Heart left ventricle (tissue), 16 donors: ENCODE measurements around the gene KDSR. TPM values are rescaled to one million over a fixed set of nuclear protein-coding genes. Genes with fewer than 3 reads are reported as not detected.
A peak's percentile ranks its signal among the peaks of the same experiment; 100 is the strongest.

Experiments
- ATAC-seq, 4 donors: fragments of 200-7000 bp; cut with Tn5 transposase; one replicate each; pipeline ENCODE4 v1.9.1; 2020 to 2022; ENCODE audit warnings: moderate library complexity in 4 of 4, mild to moderate bottlenecking in 3 of 4, moderate number of reproducible peaks in 1 of 4
- DNase-seq, 5 donors: peaks; one replicate each; pipeline ENCODE4 v3.0.0-alpha.2; 2020
- H3K27ac ChIP-seq, 12 donors: fragments of 200-600 bp; sonication (generic) in 4 of 12; one replicate each; pipeline versions ENCODE4 v1.5.0 to v1.8.0; 2016 to 2022; ENCODE audit warnings: mild to moderate bottlenecking in 2 of 12
- H3K27me3 ChIP-seq, 9 donors: fragments of 200-600 bp; sonication (generic) in 2 of 9; one replicate each; pipeline versions ENCODE4 v1.5.1 to v1.8.0; 2016 to 2022; ENCODE audit warnings: mild to moderate bottlenecking in 3 of 9
- H3K36me3 ChIP-seq, 9 donors: fragments of 200-600 bp; sonication (generic) in 2 of 9; one replicate each; pipeline versions ENCODE4 v1.5.0 to v1.8.0; 2018 to 2022; ENCODE audit warnings: mild to moderate bottlenecking in 2 of 9
- H3K4me1 ChIP-seq, 12 donors: fragments of 200-600 bp; sonication (generic) in 4 of 12; one replicate each; pipeline versions ENCODE4 v1.5.0 to v1.8.0; 2016 to 2022; ENCODE audit warnings: mild to moderate bottlenecking in 3 of 12
- H3K4me3 ChIP-seq, 12 donors: fragments of 200-600 bp; sonication (generic) in 4 of 12; one replicate each; pipeline versions ENCODE4 v1.5.0 to v1.8.0; 2017 to 2022; ENCODE audit warnings: mild to moderate bottlenecking in 9 of 12, moderate library complexity in 4 of 12
- H3K9me3 ChIP-seq, 12 donors: fragments of 200-600 bp; sonication (generic) in 4 of 12; one replicate each; pipeline versions ENCODE4 v1.5.0 to v1.8.0; 2016 to 2022; ENCODE audit warnings: mild to moderate bottlenecking in 1 of 12
- POLR2A ChIP-seq, 2 donors: fragments of 450-650 bp; IDR thresholded peaks; one replicate each; pipeline ENCODE4 v1.6.1; 2017; ENCODE audit warnings: antibody characterized with exemption in 2 of 2, mild to moderate bottlenecking in 2 of 2, moderate library complexity in 2 of 2
- WGBS, 4 donors: extraction: QIAGEN DNeasy Blood & Tissue Kit in 2 of 4; methylation state at CpG; one replicate each; pipeline versions ENCODE4 v1.1.5 to v1.1.7; 2013 to 2018; 5-methylcytosine and 5-hydroxymethylcytosine counted together
- intact Hi-C, 10 donors: fragments of 100-400 bp; cut with DNase I; formaldehyde crosslinking; loops; one replicate each; pipeline versions ENCODE4 v1.11.1 to v1.14.2; 2022
- polyA plus RNA-seq, 2 donors: library from polyadenylated mRNA; stranded (reverse); fragments of 200-250 nt; gene quantifications; one replicate each; pipeline ENCODE4 v1.2.3, GENCODE V29; 2013
- total RNA-seq, 9 donors: library from RNA; depleted of rRNA in 2 of 9; stranded (reverse); fragments of >200 nt in 2 of 9; fragmentation: NEBNext Ultra II Directional in 3 of 9; extraction: Animal tissue kit (Norgen Biotek cat#: 25700) in 3 of 9; gene quantifications; one replicate each; pipeline versions ENCODE4 v1.1.0 to v1.2.4, GENCODE V29; 2016 to 2023
- TF ChIP-seq, protein P1 (sequence below), 12 donors: fragments of 200-600 bp; sonication (generic) in 4 of 12; IDR thresholded peaks; one replicate each; pipeline versions ENCODE4 v1.5.0 to v1.8.0; 2018 to 2022; ENCODE audit warnings: antibody characterized with exemption in 12 of 12, mild to moderate bottlenecking in 5 of 12
- donor health status: ischemic (EF 13 %, LVEDD 7.1; RV severe dilation, severe dysfunction).
- donor health status: healthy with polysubstance abuse.
- donor health status: DM: no; HTN: yes; CAD: no.
- donor health status: DM: no; HTN: no; CAD: no.
- donor health status: ischemic (EF 25% LVEDD 6.9; RV normal size, moderate dysfunction).
- donor health status: ischemic (EF 25% LVEDD 5.7; RV mildly dilated, moderate dysfunction).
- donor health status: healthy.
- donor health status: DM: yes; HTN: yes; CAD: no.
- donor health status: ischemic (EF 35%, LVEDD 5.7; RV mildly dilated, moderate dysfunction).
- donor health status: nonischemic (EF 11% LVEDD 7.7; RV severe dilation, severe dysfunction).
- donor health status: DM: yes; HTN: yes; CAD: no.
- donor health status: PGD.
- donor health status: ischemic (EF 29% LVEDD 5.4; RV normal size, mild dysfunction).
- donor health status: nonischemic (EF 23%, LVEDD 6.1; RV moderate dilation, normal function).

Gene KDSR
- total and polyA plus RNA-seq, 11 donors = 10.7 to 45.6 (median 36.5) TPM

DNA sequence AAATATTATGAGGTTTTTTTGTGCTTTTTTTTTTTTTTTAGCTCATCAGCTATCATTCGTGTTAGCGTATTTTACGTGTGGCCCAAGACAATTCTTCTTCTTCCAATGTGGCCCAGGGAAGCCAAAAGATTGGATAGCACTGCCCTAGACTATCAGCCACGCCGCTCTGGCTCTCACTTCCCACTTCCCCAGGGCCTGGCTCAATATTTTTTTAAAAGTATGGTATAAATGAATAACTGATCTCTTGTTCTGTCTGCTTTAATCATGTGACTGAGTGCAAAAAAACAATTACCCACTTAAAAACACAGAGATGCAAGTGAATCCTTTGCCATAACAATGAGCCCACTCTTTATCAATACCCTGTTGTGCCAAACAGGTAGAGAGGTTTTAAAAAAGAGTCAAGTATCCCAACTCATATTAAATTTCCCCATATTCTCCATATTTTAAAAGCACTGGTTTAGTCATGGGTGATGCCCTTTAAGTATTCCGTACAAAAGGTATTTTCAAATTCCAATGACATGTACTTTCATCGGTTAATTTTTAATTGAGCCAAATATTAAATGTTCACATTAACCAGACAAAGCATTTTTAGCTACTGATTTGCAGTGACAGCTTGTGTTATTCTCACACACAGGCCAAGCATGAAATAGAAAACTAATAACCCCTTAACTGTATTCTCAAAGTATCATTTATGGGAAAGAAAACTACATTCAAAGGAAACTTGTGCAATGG lies 60.0 kb downstream of the KDSR start:
- no peaks in the 10 kb centered on the region for H3K36me3 ChIP-seq
- TF ChIP-seq, protein P1, sequence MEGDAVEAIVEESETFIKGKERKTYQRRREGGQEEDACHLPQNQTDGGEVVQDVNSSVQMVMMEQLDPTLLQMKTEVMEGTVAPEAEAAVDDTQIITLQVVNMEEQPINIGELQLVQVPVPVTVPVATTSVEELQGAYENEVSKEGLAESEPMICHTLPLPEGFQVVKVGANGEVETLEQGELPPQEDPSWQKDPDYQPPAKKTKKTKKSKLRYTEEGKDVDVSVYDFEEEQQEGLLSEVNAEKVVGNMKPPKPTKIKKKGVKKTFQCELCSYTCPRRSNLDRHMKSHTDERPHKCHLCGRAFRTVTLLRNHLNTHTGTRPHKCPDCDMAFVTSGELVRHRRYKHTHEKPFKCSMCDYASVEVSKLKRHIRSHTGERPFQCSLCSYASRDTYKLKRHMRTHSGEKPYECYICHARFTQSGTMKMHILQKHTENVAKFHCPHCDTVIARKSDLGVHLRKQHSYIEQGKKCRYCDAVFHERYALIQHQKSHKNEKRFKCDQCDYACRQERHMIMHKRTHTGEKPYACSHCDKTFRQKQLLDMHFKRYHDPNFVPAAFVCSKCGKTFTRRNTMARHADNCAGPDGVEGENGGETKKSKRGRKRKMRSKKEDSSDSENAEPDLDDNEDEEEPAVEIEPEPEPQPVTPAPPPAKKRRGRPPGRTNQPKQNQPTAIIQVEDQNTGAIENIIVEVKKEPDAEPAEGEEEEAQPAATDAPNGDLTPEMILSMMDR (IDR thresholded peaks at IDR 0.05) = no peak
- no peak for TF ChIP-seq POLR2A (IDR thresholded peaks at IDR 0.05)
- no peaks in the 10 kb centered on the region for H3K27me3 ChIP-seq
- H3K4me3 ChIP-seq = no peak overlapping the region
- no peak for ATAC-seq
- intact Hi-C loops = no loop called here
- peaks cover 0 to 57% (median 29%) of the 10 kb centered on the region in 12 donors for H3K4me1 ChIP-seq
- no peaks in the 10 kb centered on the region for H3K9me3 ChIP-seq
- no peak for DNase-seq
- H3K27ac ChIP-seq = peak overlapping the region in 9 of 12 donors; percentile 25 to 62 (median 53)
- 74 to 87% (median 80%) methylated on average over 7 of the region's 7 CpGs for WGBS, 4 donors

GRCh38 chr18:63306249-63306648 lies 60.8 kb downstream of the KDSR start:
- no peak overlapping the region for H3K4me3 ChIP-seq
- H3K9me3 ChIP-seq = no peaks in the 10 kb centered on the region
- DNase-seq (no peak), ATAC-seq (peak in 1 of 4 donors; percentile 8)
- H3K36me3 ChIP-seq = no peaks in the 10 kb centered on the region
- peak overlapping the region in 1 of 12 donors; percentile 54 for H3K27ac ChIP-seq
- intact Hi-C loops = no loop called here
- no peaks in the 10 kb centered on the region for H3K27me3 ChIP-seq
- H3K4me1 ChIP-seq = peaks cover 0 to 58% (median 30%) of the 10 kb centered on the region in 12 donors
- TF ChIP-seq, protein P1 (IDR thresholded peaks at IDR 0.05) = no peak
- TF ChIP-seq POLR2A (IDR thresholded peaks at IDR 0.05) = no peak
- WGBS, 4 donors = 84 to 91% (median 88%) methylated on average over 6 of the region's 6 CpGs

DNA sequence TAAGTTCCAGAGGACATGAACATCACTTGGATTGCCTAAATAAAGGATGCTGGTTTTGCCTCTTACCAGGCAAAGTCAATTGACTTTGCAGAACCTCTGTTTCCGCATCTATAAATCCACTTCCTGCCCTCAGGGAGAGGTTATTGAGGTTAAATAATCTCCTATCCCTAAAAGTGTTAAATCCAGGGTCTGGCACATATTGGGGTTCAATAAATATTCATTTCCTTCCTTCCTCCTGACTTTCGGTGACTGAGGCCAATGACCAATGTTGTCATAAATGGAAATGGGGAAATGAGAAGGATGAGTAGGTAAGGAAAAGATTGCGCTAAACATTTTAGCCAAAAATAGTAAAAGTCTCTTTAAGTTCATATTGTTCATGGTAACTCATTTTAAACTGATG lies 63.5 kb downstream of the KDSR start:
- WGBS, 4 donors = 69 to 80% (median 76%) methylated on average over 3 of the region's 3 CpGs
- DNase-seq = no peak
- H3K9me3 ChIP-seq = no peaks in the 10 kb centered on the region
- no peak for ATAC-seq
- no peak overlapping the region for H3K4me3 ChIP-seq
- no peaks in the 10 kb centered on the region for H3K36me3 ChIP-seq
- H3K27ac ChIP-seq = peak overlapping the region in 1 of 12 donors; percentile 27
- no peaks in the 10 kb centered on the region for H3K27me3 ChIP-seq
- TF ChIP-seq POLR2A (IDR thresholded peaks at IDR 0.05) = no peak
- TF ChIP-seq, protein P1 (IDR thresholded peaks at IDR 0.05) = no peak
- intact Hi-C loops = no loop called here
- H3K4me1 ChIP-seq = peaks cover 0 to 72% (median 30%) of the 10 kb centered on the region in 12 donors

DNA sequence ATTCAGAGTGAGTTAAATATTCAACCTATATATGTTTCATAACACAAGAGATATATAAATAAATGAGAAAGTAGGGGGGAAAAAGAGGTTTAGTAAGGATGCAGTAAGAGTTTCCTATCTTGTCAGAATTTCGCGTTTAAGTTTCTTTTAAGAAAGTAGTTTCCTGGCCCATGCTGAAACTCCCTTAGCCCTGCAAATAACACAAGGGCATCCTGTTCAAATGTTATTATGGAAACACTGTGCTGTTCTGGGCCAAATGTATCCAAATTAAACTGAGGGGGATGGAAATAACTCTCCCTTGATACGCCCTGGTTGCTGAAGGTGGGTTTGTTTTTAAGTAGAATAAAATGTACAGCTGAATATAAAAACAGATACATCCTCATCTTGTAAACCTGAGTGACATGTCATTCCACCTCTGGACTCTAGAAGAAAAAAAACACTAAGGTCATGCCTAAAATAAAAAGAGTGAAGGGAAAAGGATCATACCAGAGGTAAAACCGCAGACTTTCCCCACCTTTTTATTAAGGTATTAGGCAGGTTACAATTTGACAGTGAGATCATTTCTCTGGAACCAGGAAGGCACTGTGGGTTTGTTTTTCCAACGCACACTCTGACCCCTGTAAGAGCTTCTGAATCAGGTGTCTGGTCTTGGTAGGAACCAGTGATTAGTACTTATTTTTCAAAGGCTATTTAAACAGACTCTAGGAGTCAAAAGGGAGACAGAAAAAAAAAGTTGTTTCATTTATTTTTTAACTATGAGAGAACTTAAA lies 64.2 kb downstream of the KDSR start:
- Histone ChIP-seq H3K27me3 (no peaks in the 10 kb centered on the region), H3K4me3 (no peak overlapping the region), H3K9me3 (no peaks in the 10 kb centered on the region), H3K4me1 (peaks cover 0 to 74% (median 23%) of the 10 kb centered on the region in 12 donors), H3K27ac (peak overlapping the region in 5 of 12 donors; percentile 2 to 31 (median 20)), H3K36me3 (no peaks in the 10 kb centered on the region)
- DNase-seq (no peak), ATAC-seq (no peak)
- TF ChIP-seq, protein P1 (IDR thresholded peaks at IDR 0.05) = no peak
- TF ChIP-seq POLR2A (IDR thresholded peaks at IDR 0.05) = no peak
- intact Hi-C loops = no loop called here
- WGBS, 4 donors = 56 to 67% (median 64%) methylated on average over 5 of the region's 5 CpGs
